ENCODE results near the gene MLLT3.

GRCh38 chr9:20340511-20340861 lies 281.8 kb downstream of the MLLT3 start:
- TF ChIP-seq POLR2A (IDR thresholded peaks at IDR 0.05) (no peak), CTCF (IDR thresholded peaks at IDR 0.05 in 8 of 11, conservative IDR thresholded peaks at IDR 0.05 in 3 of 11) (no peak), POLR2AphosphoS5 (IDR thresholded peaks at IDR 0.05) (no peak)

Data from spleen (tissue), 7 donors.